Lower leg skin (tissue), 4 donors: ENCODE results near the gene CCK. TPM values are rescaled to one million over a fixed set of nuclear protein-coding genes. Genes with fewer than 3 reads are reported as not detected.

ENCODE experiments used
- DNase-seq, 2 donors: peaks; one replicate each; pipeline ENCODE4 v3.0.0-alpha.2; 2019; ENCODE audit warnings: low spot score in 2 of 2
- H3K4me3 ChIP-seq: fragments of 200-600 bp; sonication (generic); 2 replicates; pipeline ENCODE4 v1.5.1; 2017; ENCODE audit warnings: mild to moderate bottlenecking, low read depth; ENCODE audit not compliant: poor library complexity, severe bottlenecking
- CTCF ChIP-seq, 3 donors: fragments of 450-650 bp; IDR thresholded peaks; one replicate each; pipeline ENCODE4 v1.5.1; 2016; ENCODE audit warnings: antibody characterized with exemption in 3 of 3, mild to moderate bottlenecking in 3 of 3, moderate library complexity in 2 of 3
- POLR2A ChIP-seq, 2 donors: fragments of 450-650 bp; IDR thresholded peaks; one replicate each; pipeline ENCODE4 v1.6.1; 2016 to 2017; ENCODE audit warnings: antibody characterized with exemption in 2 of 2, mild to moderate bottlenecking in 1 of 2, moderate library complexity in 1 of 2
- WGBS, 2 donors: methylation state at CpG; one replicate each; pipeline ENCODE4 v1.1.5; 2018; 5-methylcytosine and 5-hydroxymethylcytosine counted together
- intact Hi-C: fragments of 100-400 bp; cut with DNase I; formaldehyde crosslinking; loops from one replicate; pipeline ENCODE4 v1.15.0; 2023; ENCODE audit warnings: low total_unique reads
- total RNA-seq, 4 donors: library from RNA; depleted of rRNA; stranded (reverse); fragments of >200 nt; gene quantifications; one replicate each; pipeline ENCODE4 v1.1.0, GENCODE V29; 2016

The CCK gene
- total RNA-seq, 4 donors from 2014 or later = 0.91 TPM; not detected in 3

DNA sequence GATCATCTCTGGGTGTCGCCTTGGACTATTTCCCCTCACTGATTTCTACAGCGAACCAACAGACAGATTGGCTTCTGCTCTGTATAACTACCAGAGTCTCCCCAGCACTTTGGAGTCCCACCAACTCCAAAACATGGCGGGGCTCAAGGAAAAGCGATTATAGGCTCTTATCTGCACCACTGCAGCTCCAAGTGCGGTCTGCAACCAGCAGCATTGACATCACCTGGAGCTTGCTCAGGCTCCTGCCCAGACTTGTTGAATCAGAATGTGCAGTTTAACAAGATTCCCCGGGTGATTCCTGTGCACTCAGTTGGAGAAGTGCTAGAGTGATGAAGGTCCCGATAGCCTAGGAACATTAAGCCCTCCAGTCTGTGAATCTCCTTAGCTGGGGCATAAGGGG is 9.0 kb downstream of the CCK start:
- intact Hi-C loops = no loop called here
- 41 to 53% methylated on average over 7 of the region's 7 CpGs for WGBS, 2 donors
- no peak overlapping the region for H3K4me3 ChIP-seq
- TF ChIP-seq CTCF (IDR thresholded peaks at IDR 0.05) = no peak
- no peak for TF ChIP-seq POLR2A (IDR thresholded peaks at IDR 0.05)
- DNase-seq = no peak

DNA sequence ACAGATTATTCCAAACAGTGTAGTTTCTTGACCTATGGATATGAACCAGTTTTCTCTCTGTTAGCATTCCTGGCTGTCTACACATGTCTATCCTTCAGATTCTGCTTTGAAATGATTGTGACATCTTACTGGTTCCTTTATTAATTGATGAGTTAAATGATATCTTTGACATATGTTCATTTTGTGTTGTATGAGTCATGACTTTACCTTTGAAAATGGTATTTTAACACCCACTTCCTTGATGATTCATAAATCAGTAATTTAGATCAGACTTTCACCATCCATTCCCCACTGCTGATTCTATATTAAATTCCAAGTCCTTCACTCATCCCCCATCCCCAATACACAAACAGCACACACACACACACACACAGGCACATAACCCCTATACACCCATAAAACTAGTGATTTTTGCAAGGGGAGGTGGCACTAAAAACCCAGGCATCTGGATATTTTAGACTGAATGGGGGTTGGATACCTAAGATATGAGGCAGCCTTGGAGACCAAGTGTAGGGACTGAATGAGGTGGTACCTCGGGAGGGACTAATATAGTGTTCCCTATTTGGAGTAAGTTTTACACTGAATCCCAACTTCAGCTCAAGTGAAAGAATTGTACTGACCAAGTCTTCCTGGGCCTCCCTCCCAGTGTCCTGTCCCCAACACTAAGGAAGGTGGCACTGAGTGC is 9.7 kb downstream of the CCK start:
- no peak for DNase-seq
- 76 to 96% methylated on average over 1 of the region's 1 CpG for WGBS, 2 donors
- TF ChIP-seq CTCF (IDR thresholded peaks at IDR 0.05) (no peak), POLR2A (IDR thresholded peaks at IDR 0.05) (no peak)
- H3K4me3 ChIP-seq = no peak overlapping the region
- intact Hi-C loops = no loop called here

- 61 to 70% methylated on average over 3 of the region's 3 CpGs for WGBS, 2 donors
- H3K4me3 ChIP-seq = no peak overlapping the region
- TF ChIP-seq POLR2A (IDR thresholded peaks at IDR 0.05) (no peak), CTCF (IDR thresholded peaks at IDR 0.05) (no peak)
- intact Hi-C loops = no loop called here
- no peak for DNase-seq
These were observed 11.4 kb downstream of the CCK start for GRCh38 chr3:42254566-42254965.

GRCh38 chr3:42250761-42251160 is 15.2 kb downstream of the CCK start:
- intact Hi-C loops = no loop called here
- DNase-seq = no peak
- WGBS, 2 donors = 89 to 100% methylated on average over 1 of the region's 1 CpG
- H3K4me3 ChIP-seq = no peak overlapping the region
- TF ChIP-seq CTCF (IDR thresholded peaks at IDR 0.05) = no peak
- TF ChIP-seq POLR2A (IDR thresholded peaks at IDR 0.05) = no peak

DNA sequence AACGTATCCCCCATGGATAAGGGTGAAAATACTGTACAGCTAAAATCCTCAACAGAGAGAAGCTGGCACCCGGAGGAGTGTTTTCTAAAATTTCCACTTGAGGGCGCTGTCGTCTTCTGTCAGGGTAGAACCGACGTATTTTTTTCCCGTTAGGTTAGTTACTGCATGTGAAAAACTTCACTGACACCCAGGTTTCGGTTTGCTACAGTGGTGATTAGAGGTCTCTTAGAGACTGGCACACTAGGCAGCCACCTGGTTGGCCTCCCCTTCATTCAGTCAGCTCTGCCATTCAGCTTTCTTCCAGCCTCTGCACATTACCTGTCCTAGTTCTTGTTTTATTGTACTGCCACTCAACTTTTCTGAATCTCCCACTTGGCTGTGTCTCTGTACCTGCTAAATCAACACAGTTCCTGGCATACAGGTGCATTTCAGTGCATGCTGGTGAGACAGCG is 18.4 kb downstream of the CCK start:
- TF ChIP-seq POLR2A (IDR thresholded peaks at IDR 0.05) = no peak
- TF ChIP-seq CTCF (IDR thresholded peaks at IDR 0.05) = no peak
- peak in 1 of 2 donors; percentile 47 for DNase-seq
- no peak overlapping the region for H3K4me3 ChIP-seq
- WGBS, 2 donors = 8 to 10% methylated on average over 9 of the region's 9 CpGs
- intact Hi-C loops = loop anchor here (5.0 kb wide), 1 partner anchor 195 kb away; no protein-coding TSS in a partner anchor

DNA sequence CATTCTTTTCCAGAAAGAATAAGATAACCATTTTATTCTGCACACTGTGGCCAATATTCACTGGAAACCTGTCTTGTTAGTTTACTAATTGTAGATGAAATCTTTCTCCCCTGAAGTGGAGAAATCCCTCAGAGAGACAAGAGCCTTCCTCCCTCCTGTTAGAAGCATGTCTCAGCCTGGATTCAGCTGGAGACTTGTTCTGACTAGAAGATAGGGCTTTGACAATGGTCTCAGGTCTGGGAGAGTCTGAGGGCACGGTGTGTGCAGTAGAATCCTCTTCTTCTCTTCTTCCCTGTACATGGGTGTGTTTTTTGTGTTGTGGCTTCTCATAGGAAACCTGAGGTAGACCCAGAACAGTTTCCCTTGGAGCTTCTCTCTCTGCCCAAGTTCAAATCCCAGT is 19.9 kb downstream of the CCK start:
- no peak overlapping the region for H3K4me3 ChIP-seq
- DNase-seq = no peak
- intact Hi-C loops = loop anchor here (5.0 kb wide), 1 partner anchor 196 kb away; no protein-coding TSS in a partner anchor
- WGBS, 2 donors = 30 to 36% methylated on average over 1 of the region's 1 CpG
- TF ChIP-seq CTCF (IDR thresholded peaks at IDR 0.05) (no peak), POLR2A (IDR thresholded peaks at IDR 0.05) (no peak)
